H9 (cell line): ENCODE data around the gene RANBP3. TPM values are rescaled to one million over a fixed set of nuclear protein-coding genes. Genes with fewer than 3 reads are reported as not detected.

ENCODE experiments used
- DNase-seq: peaks from one replicate; pipeline ENCODE4 v3.0.0-alpha.2; 2017
- H2AFZ ChIP-seq: one replicate; pipeline ENCODE4 v1.6.1; 2013; ENCODE audit warnings: mild to moderate bottlenecking, low read length, control low read depth, moderate library complexity
- H2AK5ac ChIP-seq: 2 replicates; pipeline ENCODE4 v1.6.1; 2013; ENCODE audit warnings: low read length, control low read depth, mixed read lengths; ENCODE audit not compliant: insufficient read length
- H2BK120ac ChIP-seq: one replicate; pipeline ENCODE4 v1.6.1; 2013; ENCODE audit warnings: low read depth, mild to moderate bottlenecking, low read length, control low read depth, inconsistent platforms; ENCODE audit not compliant: poor library complexity, severe bottlenecking
- H2BK12ac ChIP-seq: 2 replicates; pipeline ENCODE4 v1.6.1; 2013; ENCODE audit warnings: low read length, control low read depth, mixed read lengths, low read depth; ENCODE audit not compliant: insufficient read length
- H2BK15ac ChIP-seq: 2 replicates; pipeline ENCODE4 v1.6.1; 2013; ENCODE audit warnings: low read depth, low read length, control low read depth
- H2BK20ac ChIP-seq: one replicate; pipeline ENCODE4 v1.6.1; 2013; ENCODE audit warnings: low read depth, mild to moderate bottlenecking, low read length, control low read depth, inconsistent platforms; ENCODE audit not compliant: poor library complexity, severe bottlenecking
- H2BK5ac ChIP-seq: 2 replicates; pipeline ENCODE4 v1.6.1; 2013; ENCODE audit warnings: low read length, control low read depth, mixed read lengths; ENCODE audit not compliant: insufficient read length
- H3K14ac ChIP-seq: 2 replicates; pipeline ENCODE4 v1.6.1; 2013; ENCODE audit warnings: low read length, control low read depth; ENCODE audit not compliant: insufficient read depth
- H3K18ac ChIP-seq: 2 replicates; pipeline ENCODE4 v1.6.1; 2013; ENCODE audit warnings: low read depth, mild to moderate bottlenecking, mixed read lengths, low read length, control low read depth; ENCODE audit not compliant: insufficient read length
- H3K23ac ChIP-seq: 2 replicates; pipeline ENCODE4 v1.6.1; 2013; ENCODE audit warnings: low read length, control low read depth, mixed read lengths, low read depth; ENCODE audit not compliant: insufficient read length
- H3K23me2 ChIP-seq: 2 replicates; pipeline ENCODE4 v1.6.1; 2013; ENCODE audit warnings: low read depth, mild to moderate bottlenecking, mixed read lengths, low read length, control low read depth; ENCODE audit not compliant: insufficient read length, poor library complexity, severe bottlenecking
- H3K27ac ChIP-seq: 2 replicates; pipeline ENCODE4 v1.5.1; 2013; ENCODE audit warnings: low read length, control low read depth, mixed read lengths, low read depth; ENCODE audit not compliant: insufficient read length
- H3K27me3 ChIP-seq: 2 replicates; pipeline ENCODE4 v1.6.1; 2013; ENCODE audit warnings: low read length, control low read depth, inconsistent platforms; ENCODE audit not compliant: insufficient read depth
- H3K4ac ChIP-seq: 2 replicates; pipeline ENCODE4 v1.6.1; 2013; ENCODE audit warnings: low read depth, mild to moderate bottlenecking, control low read depth, inconsistent platforms, low read length, moderate library complexity
- H3K4me1 ChIP-seq: 2 replicates; pipeline ENCODE4 v1.6.1; 2013; ENCODE audit warnings: low read length, control low read depth, inconsistent platforms; ENCODE audit not compliant: insufficient read depth
- H3K4me2 ChIP-seq: 2 replicates; pipeline ENCODE4 v1.6.1; 2013; ENCODE audit warnings: low read length, control low read depth, mixed read lengths; ENCODE audit not compliant: insufficient read length, insufficient read depth
- H3K56ac ChIP-seq: 2 replicates; pipeline ENCODE4 v1.6.1; 2013; ENCODE audit warnings: low read depth, mild to moderate bottlenecking, mixed read lengths, low read length, control low read depth; ENCODE audit not compliant: insufficient read length
- H3K79me1 ChIP-seq: 2 replicates; pipeline ENCODE4 v1.6.1; 2013; ENCODE audit warnings: low read depth, mild to moderate bottlenecking, moderate library complexity, low read length, control low read depth, inconsistent platforms; ENCODE audit not compliant: insufficient read depth, poor library complexity, severe bottlenecking
- H3K79me2 ChIP-seq: 2 replicates; pipeline ENCODE4 v1.6.1; 2013; ENCODE audit warnings: low read length, control low read depth, inconsistent platforms; ENCODE audit not compliant: insufficient read depth
- H3K9ac ChIP-seq: 2 replicates; pipeline ENCODE4 v1.6.1; 2013; ENCODE audit warnings: low read length, control low read depth, mixed read lengths; ENCODE audit not compliant: insufficient read length; ENCODE audit errors: extremely low read depth
- H3K9me3 ChIP-seq: one replicate; pipeline ENCODE4 v1.6.1; 2013; ENCODE audit warnings: low read depth, low read length, inconsistent platforms; ENCODE audit not compliant: control insufficient read depth
- H3T11ph ChIP-seq: one replicate; pipeline ENCODE4 v1.6.1; 2013; ENCODE audit warnings: mild to moderate bottlenecking, low read length, control low read depth, inconsistent platforms
- H4K20me1 ChIP-seq: one replicate; pipeline ENCODE4 v1.6.1; 2013; ENCODE audit not compliant: control insufficient read depth, insufficient read length, insufficient read depth
- H4K5ac ChIP-seq: 2 replicates; pipeline ENCODE4 v1.6.1; 2013; ENCODE audit warnings: low read depth, mild to moderate bottlenecking, mixed read lengths, low read length, control low read depth; ENCODE audit not compliant: insufficient read length
- H4K8ac ChIP-seq: replicated peaks from 2 replicates; pipeline ENCODE4 v1.6.1; 2013; ENCODE audit warnings: low read length, control low read depth, mixed read lengths, low read depth; ENCODE audit not compliant: insufficient read length
- H4K91ac ChIP-seq: 2 replicates; pipeline ENCODE4 v1.6.1; 2013; ENCODE audit warnings: low read depth, mild to moderate bottlenecking, moderate library complexity, mixed read lengths, low read length, control low read depth; ENCODE audit not compliant: insufficient read length
- H3K27ac Mint-ChIP-seq, 3 experiments: 2 replicates in 2 of 3; 3 replicates in 1 of 3; pipeline ENCODE4 v1.8.0; 2020 to 2021; ENCODE audit warnings: mixed read lengths in 3 of 3, mild to moderate bottlenecking in 1 of 3, moderate library complexity in 1 of 3
- H3K27me3 Mint-ChIP-seq: 2 replicates; pipeline ENCODE4 v1.8.0; 2021; ENCODE audit warnings: low read depth, mild to moderate bottlenecking, moderate library complexity, mixed read lengths
- H3K36me3 Mint-ChIP-seq, 3 experiments: 2 replicates in 2 of 3; 3 replicates in 1 of 3; pipeline ENCODE4 v1.8.0; 2020 to 2021; ENCODE audit warnings: low read depth in 3 of 3, mixed read lengths in 3 of 3; ENCODE audit not compliant: insufficient read depth in 1 of 3
- H3K4me1 Mint-ChIP-seq, 2 experiments: 2 replicates each; pipeline ENCODE4 v1.8.0; 2020; ENCODE audit warnings: mixed read lengths in 2 of 2
- H3K4me3 Mint-ChIP-seq, 2 experiments: 2 replicates in 1 of 2; 3 replicates in 1 of 2; pipeline ENCODE4 v1.8.0; 2020 to 2021; ENCODE audit warnings: mild to moderate bottlenecking in 2 of 2, mixed read lengths in 2 of 2, moderate library complexity in 1 of 2
- H3K9me3 Mint-ChIP-seq, 2 experiments: 2 replicates in 1 of 2; 3 replicates in 1 of 2; pipeline ENCODE4 v1.8.0; 2020; ENCODE audit warnings: mild to moderate bottlenecking in 2 of 2, mixed read lengths in 2 of 2, moderate library complexity in 1 of 2
- CTCF ChIP-seq: fragments of 200-600 bp; sonication (generic); conservative IDR thresholded peaks from 3 replicates; pipeline ENCODE4 v1.8.0; 2021; ENCODE audit warnings: antibody characterized with exemption, mild to moderate bottlenecking
- WGBS: extraction: QIAGEN DNeasy Blood & Tissue Kit; methylation state at CpG from one replicate; pipeline ENCODE4 v1.1.7; 2013; ENCODE audit warnings: missing lambda C conversion rate, low lambda C conversion rate, mixed read lengths; ENCODE audit not compliant: insufficient read length; ENCODE audit errors: extremely low coverage; 5-methylcytosine and 5-hydroxymethylcytosine counted together
- total RNA-seq: library from RNA; stranded (reverse); gene quantifications from 2 replicates; pipeline ENCODE4 v1.2.1, GENCODE V29; 2021

RANBP3 gene
- total RNA-seq, 1 experiment from 2014 or later: 86.5 TPM

- no CpG with 5 or more reads among the region's 15 CpGs for WGBS
These were observed 82.5 kb downstream of the RANBP3 start for GRCh38 chr19:5895409-5895808.

More at GRCh38 chr19:5895409-5895808, 82.5 kb downstream of the RANBP3 start:
- Histone ChIP-seq H2BK20ac (no peak overlapping the region), H3K23me2 (no peaks in the 10 kb centered on the region), H3K9me3 (no peaks in the 10 kb centered on the region), H2BK15ac (no peak overlapping the region), H3K14ac (no peak overlapping the region), H3K79me2 (peaks cover 3% of the 10 kb centered on the region; the same call in 1 of the 2 replicates), H3K9ac (no peak overlapping the region), H3K4me1 (no peaks in the 10 kb centered on the region; the same call in 1 of the 2 replicates), H2AFZ (no peak overlapping the region), H3T11ph (no peak overlapping the region), H3K27me3 (no peaks in the 10 kb centered on the region), H3K27ac (no peak overlapping the region), H3K79me1 (no peaks in the 10 kb centered on the region), H3K4me2 (no peak overlapping the region), H4K8ac (no peak overlapping the region), H4K91ac (no peak overlapping the region), H3K23ac (no peak overlapping the region), H2BK5ac (no peak overlapping the region), H4K5ac (no peak overlapping the region), H3K56ac (no peak overlapping the region), H4K20me1 (no peaks in the 10 kb centered on the region), H2BK120ac (no peak overlapping the region), H3K4ac (no peak overlapping the region), H2AK5ac (no peak overlapping the region), H2BK12ac (no peak overlapping the region), H3K18ac (no peak overlapping the region)
- no peak overlapping the region for H3K4me3 Mint-ChIP-seq
- peaks cover 15% of the 10 kb centered on the region for H3K27me3 Mint-ChIP-seq
- H3K9me3 Mint-ChIP-seq: no peaks in the 10 kb centered on the region
- H3K4me1 Mint-ChIP-seq: peaks cover 4 to 9% of the 10 kb centered on the region in 2 experiments
- no peak for DNase-seq
- peaks cover 9 to 18% (median 12%) of the 10 kb centered on the region in 3 experiments; a peak in 6 of 7 replicates for H3K36me3 Mint-ChIP-seq
- TF ChIP-seq CTCF: no peak
- no peak overlapping the region for H3K27ac Mint-ChIP-seq
